Regular cardiac myocyte (primary cell): ENCODE results near the gene SLC4A11. TPM values are rescaled to one million over a fixed set of nuclear protein-coding genes. Genes with fewer than 3 reads are reported as not detected.

Experiments
- total RNA-seq: library from RNA; depleted of rRNA; stranded (reverse); fragments of >200 nt; gene quantifications from 2 replicates; pipeline ENCODE4 v1.2.3, GENCODE V29; 2014

SLC4A11 gene
- total RNA-seq = 0.38 and 0.85 TPM in 2 replicates

DNA sequence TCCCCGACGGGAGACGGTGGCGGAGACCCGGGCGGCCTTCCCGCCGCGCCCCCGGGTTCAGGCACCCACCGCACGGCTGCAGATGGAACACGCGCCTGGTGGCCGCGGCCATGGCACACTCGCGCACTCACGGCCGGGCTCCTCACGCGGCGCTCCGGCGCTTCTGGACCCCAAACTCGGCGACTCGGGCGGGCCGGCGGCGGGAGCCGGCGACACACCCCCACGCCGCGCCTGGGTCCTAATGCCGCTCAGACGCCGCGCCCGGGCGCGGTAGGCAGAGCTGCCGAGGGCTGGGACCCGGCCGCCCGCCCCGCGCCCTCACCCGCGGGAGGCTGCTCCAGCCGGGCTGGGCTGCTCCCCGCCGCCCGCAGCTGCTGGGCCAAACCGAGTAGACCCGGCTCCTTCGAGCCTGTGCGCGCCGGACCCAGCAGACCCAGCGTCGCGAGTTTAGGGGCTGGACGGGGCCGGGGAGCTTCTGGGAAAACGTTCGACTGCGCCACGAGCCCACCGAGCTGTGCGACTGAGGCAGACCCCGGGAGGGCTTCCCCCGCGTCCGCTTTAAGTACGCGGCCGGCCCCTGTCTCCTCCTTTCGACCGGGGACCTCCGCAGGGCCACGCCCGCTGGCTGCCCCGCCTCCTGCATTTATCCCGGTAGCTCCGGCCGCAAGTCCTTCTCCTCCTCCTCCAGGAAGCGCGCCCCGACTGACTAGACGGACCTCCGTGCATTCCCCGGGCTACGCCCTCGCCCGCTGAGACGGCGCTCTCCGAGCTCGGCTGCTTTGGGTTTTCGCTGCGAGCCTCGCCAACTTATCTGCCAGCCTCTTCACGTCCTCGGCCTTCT is at the start of gene SLC4A11:
TSS of gene SLC4A11 (minus strand) at position 165 of the 841 bp plus-strand sequence. CDS start at position 112, 53 bp downstream.

DNA sequence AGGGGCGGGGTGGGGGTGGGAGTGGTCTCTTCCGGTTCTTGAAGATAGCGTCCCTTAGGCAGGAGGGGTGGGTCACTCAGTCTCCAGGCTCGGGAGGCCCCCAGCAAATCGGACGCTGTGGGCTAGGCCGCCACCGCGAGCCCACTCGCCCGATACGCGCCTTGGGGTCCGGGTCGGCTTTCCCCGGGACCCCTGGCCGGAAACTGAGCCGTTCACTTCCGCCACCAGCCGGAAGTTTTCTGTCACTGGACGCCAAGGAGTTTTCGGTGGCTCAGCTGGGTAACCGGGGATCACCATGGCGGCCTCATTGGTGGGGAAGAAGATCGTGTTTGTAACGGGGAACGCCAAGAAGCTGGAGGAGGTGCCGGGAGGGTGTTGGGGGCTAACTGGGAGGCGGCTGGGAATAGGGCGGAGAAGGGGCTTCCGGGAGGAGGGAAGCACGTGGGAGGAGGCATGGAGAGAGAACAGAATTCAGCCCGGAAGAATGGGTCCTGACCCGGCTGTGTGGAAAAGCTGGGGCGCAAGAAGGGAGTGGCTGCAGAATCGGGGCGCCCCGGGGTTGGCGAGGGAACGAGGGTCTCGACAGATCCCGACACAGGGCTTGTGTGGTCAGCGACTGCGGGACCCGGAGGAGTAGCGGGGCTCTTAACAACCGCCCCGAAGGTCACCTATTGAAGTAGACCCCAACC is 29.6 kb downstream of the SLC4A11 start, which contains the start of gene ITPA:
TSS of gene ITPA (plus strand) at position 242 of the 689 bp plus-strand sequence. CDS start at position 296, 54 bp downstream.

DNA sequence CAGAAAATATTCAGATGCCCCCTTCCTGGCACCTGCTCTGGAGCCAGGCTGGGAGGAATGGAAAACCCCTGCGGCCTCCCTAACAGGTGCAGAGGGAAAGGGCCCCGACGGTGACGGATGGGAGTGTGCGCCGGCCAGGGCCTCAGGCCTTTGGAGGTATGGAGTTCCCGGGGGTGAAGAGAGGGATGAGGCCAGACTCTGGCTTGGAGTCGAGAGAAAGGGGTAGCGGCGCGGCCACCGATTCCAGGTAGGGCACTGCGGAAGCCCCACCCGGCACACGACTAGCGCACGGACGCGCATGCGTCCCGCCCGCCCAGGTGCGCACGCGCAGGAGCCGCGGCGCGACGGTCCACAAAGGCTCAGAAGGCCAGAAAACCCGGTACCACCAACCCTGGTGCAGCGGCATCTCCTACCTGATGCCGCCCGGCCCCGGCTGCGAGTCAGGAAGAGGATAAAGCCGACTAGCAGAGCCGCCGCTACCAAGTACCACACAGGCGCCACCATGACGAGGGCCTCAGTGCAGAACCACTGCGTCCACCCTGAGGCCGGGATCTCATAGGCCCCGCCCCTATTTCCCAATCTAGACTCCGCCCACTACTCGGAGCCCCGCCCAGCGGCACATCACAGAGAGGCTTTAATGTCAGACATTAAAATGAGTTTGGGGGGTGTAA is 34.7 kb downstream of the SLC4A11 start, which contains the start of gene DDRGK1:
TSS of gene DDRGK1 (minus strand) at position 559 of the 671 bp plus-strand sequence. CDS start at position 504, 55 bp downstream.

Other genes starting within 250 kb of the SLC4A11 start
- gene GNRH2, start 195.6 kb downstream of the SLC4A11 start, total RNA-seq = 0.28 TPM in 1 of 2 replicates, not detected in the other
- gene MRPS26, start 193.1 kb downstream of the SLC4A11 start, total RNA-seq = 35.5 and 56.7 TPM in 2 replicates
- not detected in 2 replicates for gene OXT, start 167.6 kb downstream of the SLC4A11 start, total RNA-seq
- not detected in 2 replicates for gene AVP, start 154.5 kb downstream of the SLC4A11 start, total RNA-seq
- 9.0 and 15.7 TPM in 2 replicates for gene FASTKD5, start 79.3 kb downstream of the SLC4A11 start, total RNA-seq
- gene UBOX5, start 79.3 kb downstream of the SLC4A11 start, total RNA-seq = 2.5 TPM in 2 replicates
- gene LZTS3, start 65.6 kb downstream of the SLC4A11 start, total RNA-seq = 3.8 and 8.2 TPM in 2 replicates
- gene DDRGK1, start 34.5 kb downstream of the SLC4A11 start, total RNA-seq = 34.7 and 41.2 TPM in 2 replicates
- gene ITPA, start 29.7 kb downstream of the SLC4A11 start, total RNA-seq = 21.4 and 53.7 TPM in 2 replicates
- gene DNAAF9, start 168.5 kb upstream of the SLC4A11 start, total RNA-seq = 8.8 and 11.6 TPM in 2 replicates
- 30.7 and 49.0 TPM in 2 replicates for gene ATRN, start 231.8 kb upstream of the SLC4A11 start, total RNA-seq